CD4-positive, alpha-beta T cell treated with Interleukin-21 for 1 hour (primary cell): ENCODE results near the gene BCAS2.

ENCODE experiments used
- DNase-seq: peaks from one replicate; pipeline ENCODE4 v3.0.0-alpha.2; 2020

The BCAS2 gene

DNA sequence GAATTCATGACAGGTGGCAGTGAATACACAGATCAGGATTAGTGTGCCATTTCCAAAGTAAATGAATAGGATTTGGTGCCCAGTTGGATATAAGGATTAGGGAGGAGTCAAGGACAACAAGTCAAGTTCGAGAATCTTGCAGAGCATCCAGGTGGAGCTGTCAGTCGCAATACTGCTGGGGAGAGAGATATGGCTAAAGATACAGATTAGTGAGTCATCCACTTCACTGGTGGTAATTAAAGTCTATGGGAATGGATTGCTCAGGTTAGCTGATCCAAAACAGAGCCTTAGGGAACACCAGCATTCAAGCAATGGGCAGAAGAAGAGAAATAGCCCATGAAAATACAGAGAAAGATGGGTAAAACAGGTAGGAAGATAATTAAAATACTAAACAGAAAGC, 26.8 kb downstream of the BCAS2 start:
- DNase-seq = no peak

DNA sequence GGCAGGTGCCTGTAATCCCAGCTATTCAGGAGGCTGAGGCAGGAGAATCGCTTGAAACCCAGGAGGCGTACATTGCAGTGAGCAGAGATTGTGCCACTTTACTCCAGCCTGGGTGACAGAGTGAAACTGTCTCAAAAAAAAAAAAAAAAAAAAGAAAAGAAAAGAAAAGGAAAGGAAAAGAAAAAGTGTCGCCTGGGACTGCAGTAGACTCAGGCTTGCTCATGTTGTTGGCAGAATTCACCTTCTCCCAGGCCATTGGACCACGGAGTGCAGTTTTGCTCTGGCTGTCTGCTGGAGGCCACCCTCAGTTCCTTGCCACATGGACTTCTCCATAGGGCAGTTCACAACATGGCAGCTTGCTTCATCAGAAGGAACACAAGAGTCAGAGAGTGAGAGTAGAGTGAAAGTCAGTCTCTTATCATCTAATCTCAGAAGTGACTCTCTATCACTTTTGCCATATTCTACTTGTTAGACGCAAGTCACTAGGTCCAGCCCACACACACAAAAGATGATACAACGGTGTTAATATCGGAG, 29.2 kb downstream of the BCAS2 start:
- no peak for DNase-seq

GRCh38 chr1:114551400-114551799, 30.0 kb downstream of the BCAS2 start:
- DNase-seq = no peak

GRCh38 chr1:114550336-114550735, 31.1 kb downstream of the BCAS2 start:
- DNase-seq = no peak

DNA sequence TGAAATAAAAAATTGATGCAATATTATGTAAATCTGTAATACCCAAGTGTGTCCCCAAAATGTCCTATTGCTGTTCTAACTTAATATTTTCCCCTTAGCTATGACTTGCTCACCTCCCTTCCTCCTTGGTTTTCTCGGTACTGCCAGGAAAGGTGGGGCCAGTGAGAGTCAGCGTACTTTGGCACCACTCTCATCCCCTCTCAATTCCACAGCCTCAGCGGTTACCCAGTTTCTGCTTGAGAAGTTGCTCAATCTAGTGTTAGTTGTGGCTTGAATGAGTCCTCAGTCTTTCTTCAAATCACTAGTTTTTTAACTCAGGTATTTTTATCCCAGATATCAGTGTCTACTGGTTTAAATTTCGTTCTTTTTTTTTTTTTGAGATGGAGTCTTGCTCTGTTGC, 32.3 kb downstream of the BCAS2 start:
- DNase-seq = no peak

- no peak for DNase-seq
These were observed 34.3 kb downstream of the BCAS2 start for GRCh38 chr1:114547076-114547475.

GRCh38 chr1:114545796-114546195, 35.6 kb downstream of the BCAS2 start:
- DNase-seq = no peak

GRCh38 chr1:114545315-114545714, 36.1 kb downstream of the BCAS2 start:
- no peak for DNase-seq

DNA sequence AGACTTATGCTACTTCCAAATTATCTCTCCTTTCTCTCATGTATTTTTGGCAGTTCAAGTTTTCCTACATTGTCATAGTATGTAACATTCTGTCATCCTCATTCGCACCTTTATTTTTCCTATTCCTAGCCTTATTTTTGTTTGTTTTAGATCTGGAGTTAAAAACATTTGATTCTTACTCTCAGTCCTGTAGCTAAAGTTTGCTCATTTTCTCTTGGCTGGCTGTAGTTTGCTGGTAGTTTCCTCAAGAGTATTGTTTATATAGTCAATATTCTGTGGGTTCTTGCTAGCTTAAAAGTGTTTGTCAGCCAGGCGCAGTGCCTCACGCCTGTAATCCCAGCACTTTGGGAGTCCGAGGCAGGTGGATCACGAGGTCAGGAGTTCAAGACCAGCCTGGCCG, 40.6 kb downstream of the BCAS2 start:
- DNase-seq = no peak

GRCh38 chr1:114540272-114540671, 41.1 kb downstream of the BCAS2 start:
- DNase-seq = no peak

DNA sequence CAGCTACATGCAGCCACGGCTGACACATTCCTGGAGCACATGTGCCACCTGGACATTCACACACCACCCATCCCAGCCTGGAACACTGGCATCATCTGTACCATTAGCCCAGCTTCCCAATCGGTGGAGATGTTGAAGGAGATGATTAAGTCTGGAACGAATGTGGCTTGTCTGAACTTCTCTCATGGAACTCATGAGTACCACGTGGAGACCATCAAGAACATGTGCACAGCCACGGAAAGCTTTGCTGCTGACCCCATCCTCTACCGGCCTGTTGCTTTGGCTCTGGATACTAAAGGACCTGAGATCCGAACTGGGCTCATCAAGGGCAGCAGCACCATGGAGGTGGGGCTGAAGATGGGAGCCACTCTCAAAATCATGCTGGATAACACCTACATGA, 45.4 kb downstream of the BCAS2 start:
- no peak for DNase-seq

GRCh38 chr1:114535401-114535800, 46.0 kb downstream of the BCAS2 start:
- no peak for DNase-seq

DNA sequence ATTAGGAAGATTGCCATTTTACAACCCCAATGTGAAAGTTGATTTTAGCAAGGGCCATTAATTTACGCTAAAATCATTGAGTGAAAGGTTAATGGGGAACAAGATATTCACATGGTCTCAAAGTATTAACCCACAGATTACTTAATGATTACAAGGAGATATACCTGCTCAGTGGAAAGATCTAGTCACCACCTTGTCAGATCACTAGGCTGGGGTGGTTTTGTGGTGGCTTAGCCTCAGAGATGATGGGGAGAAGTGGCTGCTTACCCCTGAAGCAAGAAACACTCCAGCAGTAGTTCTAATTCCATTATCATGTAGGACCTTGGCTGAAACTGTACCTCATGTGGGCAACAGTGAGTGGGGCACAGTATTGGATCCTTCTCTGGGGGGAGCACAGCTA, 50.3 kb downstream of the BCAS2 start:
- DNase-seq = no peak

GRCh38 chr1:114530224-114530623, 51.2 kb downstream of the BCAS2 start:
- DNase-seq = no peak

- DNase-seq = peak; percentile 16
These were observed 56.5 kb downstream of the BCAS2 start for GRCh38 chr1:114524944-114525343.

DNA sequence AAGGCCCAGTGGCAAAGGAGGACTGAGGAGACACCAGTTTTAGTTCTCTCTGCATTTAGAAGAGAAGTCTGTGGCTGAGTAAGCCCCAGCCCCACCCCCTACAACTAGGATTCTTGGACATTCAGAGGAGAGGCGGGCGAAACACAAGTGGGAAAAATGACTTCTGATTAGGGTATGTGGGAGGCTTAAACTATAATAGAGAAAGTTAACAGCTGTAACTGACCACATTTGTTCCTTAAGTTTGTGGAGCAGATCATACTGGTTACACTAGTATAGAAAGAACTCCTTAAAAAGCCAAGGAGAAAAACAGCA, 59.2 kb downstream of the BCAS2 start:
- no peak for DNase-seq

DNA sequence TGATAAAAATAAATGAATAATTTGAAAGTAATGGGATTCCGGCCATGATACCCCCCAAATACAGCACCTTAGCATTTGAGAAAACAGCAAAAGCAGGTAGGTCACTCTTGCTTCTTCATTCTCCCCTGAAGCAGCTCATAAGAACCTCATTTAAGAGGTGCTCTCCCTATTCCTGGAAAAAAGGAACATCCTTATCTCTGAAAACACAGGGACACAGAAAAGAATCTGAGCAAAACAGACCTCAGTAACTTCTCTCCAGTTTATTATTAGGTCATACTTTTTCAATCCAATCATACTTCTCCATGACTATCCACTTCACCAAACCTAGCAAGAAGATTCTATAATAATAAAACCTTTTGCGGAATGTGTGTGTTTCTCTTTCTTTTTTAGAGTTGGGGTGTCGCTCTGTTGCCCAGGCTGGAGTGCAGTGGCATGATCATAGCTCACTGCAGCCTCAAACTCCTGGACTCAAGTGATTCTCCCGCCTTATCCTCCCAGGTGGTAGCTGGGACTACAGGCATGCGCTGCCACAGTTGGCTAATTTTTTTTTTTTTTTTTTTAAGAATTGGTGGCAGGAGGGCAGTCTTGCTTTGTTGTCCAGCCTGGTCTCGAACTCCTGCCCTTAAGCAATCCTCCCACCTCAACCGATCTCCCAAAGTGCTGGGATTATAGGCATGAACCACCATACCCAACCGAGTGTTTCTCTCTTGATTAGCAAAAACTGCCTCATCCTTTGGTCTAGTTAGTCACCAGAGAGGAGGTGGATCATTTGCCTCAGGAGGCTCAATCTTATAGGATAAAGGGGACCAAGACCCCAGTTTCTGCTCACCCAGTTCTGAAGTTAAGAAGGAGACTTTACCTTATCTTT, 59.8 kb downstream of the BCAS2 start:
- no peak for DNase-seq
